PC-9 (cell line): Measurements from ENCODE around the gene PAQR7. TPM values are rescaled to one million over a fixed set of nuclear protein-coding genes. Genes with fewer than 3 reads are reported as not detected.

Experiments
- BruUV-seq: library from RNA; stranded (reverse); fragments of 400-500 nt; replicated peaks from 2 replicates; lab custom pipeline; 2021; lab: Mats Ljungman, UMichigan
- CTCF ChIA-PET: fragments of 300-600 bp; sonication (Branson Sonifier 250); formaldehyde crosslinking; loops from one replicate; lab custom pipeline; 2022; ENCODE audit warnings: antibody characterized with exemption; lab: Charles Lee
- POLR2A ChIA-PET: fragments of 300-600 bp; sonication (Branson Sonifier 250); formaldehyde crosslinking; loops from one replicate; lab custom pipeline; 2022; ENCODE audit warnings: antibody characterized with exemption; ENCODE audit not compliant: unreplicated experiment; lab: Charles Lee
- DNase-seq, 2 experiments: peaks; one replicate each; pipeline versions ENCODE4 v3.0.0 to v3.0.0-alpha.2; 2015 to 2022; ENCODE audit warnings: mixed read lengths in 1 of 2
- H2AFZ ChIP-seq: fragments of 200-600 bp; sonication (generic); 2 replicates; pipeline ENCODE4 v1.8.1; 2017; ENCODE audit warnings: antibody characterized with exemption
- H3F3A ChIP-seq: fragments of 200-600 bp; sonication (generic); 2 replicates; pipeline ENCODE4 v1.8.1; 2017; ENCODE audit warnings: antibody characterized with exemption, mild to moderate bottlenecking, low read depth; ENCODE audit not compliant: insufficient read depth
- H3K27ac ChIP-seq: fragments of 200-600 bp; sonication (generic); 2 replicates; pipeline ENCODE4 v1.6.1; 2016; ENCODE audit warnings: mixed run types
- H3K27me3 ChIP-seq: fragments of 200-600 bp; sonication (generic); 2 replicates; pipeline ENCODE4 v1.6.1; 2016; ENCODE audit warnings: low read depth, mixed run types; ENCODE audit not compliant: insufficient read depth
- H3K36me3 ChIP-seq: fragments of 200-600 bp; sonication (generic); 2 replicates; pipeline ENCODE4 v1.6.1; 2016; ENCODE audit warnings: low read depth, mixed run types
- H3K4me1 ChIP-seq: fragments of 200-600 bp; sonication (generic); replicated peaks from 2 replicates; pipeline ENCODE4 v1.6.1; 2016; ENCODE audit warnings: mixed run types; ENCODE audit not compliant: insufficient read depth
- H3K4me2 ChIP-seq: fragments of 200-600 bp; sonication (generic); 2 replicates; pipeline ENCODE4 v1.6.1; 2017; ENCODE audit warnings: mixed run types
- H3K4me3 ChIP-seq: fragments of 200-600 bp; sonication (generic); 2 replicates; pipeline ENCODE4 v1.6.1; 2016; ENCODE audit warnings: mixed run types
- H3K79me2 ChIP-seq: fragments of 200-600 bp; sonication (generic); 2 replicates; pipeline ENCODE4 v1.6.1; 2017; ENCODE audit warnings: low read depth, mixed run types
- H3K9me2 ChIP-seq: fragments of 200-600 bp; sonication (generic); 2 replicates; pipeline ENCODE4 v1.8.1; 2017; ENCODE audit warnings: mild to moderate bottlenecking; ENCODE audit not compliant: insufficient read depth
- H3K9me3 ChIP-seq: fragments of 200-600 bp; sonication (generic); 2 replicates; pipeline ENCODE4 v1.8.1; 2016; ENCODE audit warnings: low read depth; ENCODE audit not compliant: insufficient read depth
- H4K20me1 ChIP-seq: fragments of 200-600 bp; sonication (generic); 2 replicates; pipeline ENCODE4 v1.8.1; 2017; ENCODE audit not compliant: insufficient read depth
- EZH2 ChIP-seq: fragments of 200-600 bp; sonication (generic); IDR thresholded peaks from 2 replicates; pipeline ENCODE4 v1.8.0; 2017; ENCODE audit warnings: antibody characterized with exemption, low read depth
- intact Hi-C: fragments of 100-400 bp; cut with micrococcal nuclease; formaldehyde crosslinking; loops from one replicate; pipeline ENCODE4 v1.10.0; 2022; ENCODE audit not compliant: unreplicated experiment
- total RNA-seq: library from RNA; stranded (reverse); gene quantifications from 2 replicates; pipeline ENCODE4 v1.2.3, GENCODE V29; 2021
- TF ChIP-seq, protein P1 (sequence below): fragments of 200-600 bp; sonication (generic); conservative IDR thresholded peaks from 2 replicates; pipeline ENCODE4 v1.6.1; 2017; ENCODE audit warnings: mixed run types, antibody characterized with exemption, mild to moderate bottlenecking, moderate library complexity

Gene PAQR7
- total RNA-seq, 1 experiment from 2014 or later = 34.0 TPM

DNA sequence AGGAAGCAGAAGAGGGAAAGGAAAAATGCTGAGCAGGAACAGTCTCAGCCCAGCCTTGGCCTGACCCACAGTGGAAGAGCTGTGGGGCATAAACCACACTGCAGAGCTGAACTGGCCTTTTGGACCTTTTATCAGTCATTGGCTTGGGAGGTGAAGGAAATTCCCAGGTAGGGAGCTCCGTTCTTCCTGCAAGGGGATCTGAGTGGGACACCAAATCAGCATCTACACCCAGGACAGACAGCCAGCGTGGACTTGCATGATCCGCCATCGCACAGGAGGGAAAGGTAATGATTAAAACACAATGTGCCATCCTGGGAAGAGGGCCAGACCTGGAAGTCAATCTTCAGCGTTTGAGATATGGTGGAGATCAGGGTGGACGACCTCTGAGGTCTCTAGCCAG is 56.9 kb downstream of the PAQR7 start:
- peaks cover 27% of the 10 kb centered on the region for H3K79me2 ChIP-seq
- no peak overlapping the region for H3K27ac ChIP-seq
- intact Hi-C loops = loop anchor here (10.0 kb wide), 1 partner anchor 574 kb away; the partner anchor contains the start of gene RSRP1
- no peaks in the 10 kb centered on the region for H3K27me3 ChIP-seq
- POLR2A ChIA-PET = interaction anchor here (0.7 kb wide), 1 partner anchor 164 kb away, joined by 4 read pairs; no protein-coding TSS in a partner anchor
- H3F3A ChIP-seq = peaks cover 10% of the 10 kb centered on the region
- CTCF ChIA-PET = interaction anchor here (0.6 kb wide), 1 partner anchor 652 kb away, joined by 4 read pairs; no protein-coding TSS in a partner anchor
- no peaks in the 10 kb centered on the region for H3K9me3 ChIP-seq
- H4K20me1 ChIP-seq = no peaks in the 10 kb centered on the region
- H3K4me2 ChIP-seq = peak overlapping the region; percentile 98
- no peak overlapping the region for H2AFZ ChIP-seq
- BruUV-seq = no TSS peak
- peaks cover 16% of the 10 kb centered on the region for H3K4me1 ChIP-seq
- no peak for TF ChIP-seq EZH2
- TF ChIP-seq, protein P1, sequence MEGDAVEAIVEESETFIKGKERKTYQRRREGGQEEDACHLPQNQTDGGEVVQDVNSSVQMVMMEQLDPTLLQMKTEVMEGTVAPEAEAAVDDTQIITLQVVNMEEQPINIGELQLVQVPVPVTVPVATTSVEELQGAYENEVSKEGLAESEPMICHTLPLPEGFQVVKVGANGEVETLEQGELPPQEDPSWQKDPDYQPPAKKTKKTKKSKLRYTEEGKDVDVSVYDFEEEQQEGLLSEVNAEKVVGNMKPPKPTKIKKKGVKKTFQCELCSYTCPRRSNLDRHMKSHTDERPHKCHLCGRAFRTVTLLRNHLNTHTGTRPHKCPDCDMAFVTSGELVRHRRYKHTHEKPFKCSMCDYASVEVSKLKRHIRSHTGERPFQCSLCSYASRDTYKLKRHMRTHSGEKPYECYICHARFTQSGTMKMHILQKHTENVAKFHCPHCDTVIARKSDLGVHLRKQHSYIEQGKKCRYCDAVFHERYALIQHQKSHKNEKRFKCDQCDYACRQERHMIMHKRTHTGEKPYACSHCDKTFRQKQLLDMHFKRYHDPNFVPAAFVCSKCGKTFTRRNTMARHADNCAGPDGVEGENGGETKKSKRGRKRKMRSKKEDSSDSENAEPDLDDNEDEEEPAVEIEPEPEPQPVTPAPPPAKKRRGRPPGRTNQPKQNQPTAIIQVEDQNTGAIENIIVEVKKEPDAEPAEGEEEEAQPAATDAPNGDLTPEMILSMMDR = no peak
- no peaks in the 10 kb centered on the region for H3K9me2 ChIP-seq
- H3K36me3 ChIP-seq = no peaks in the 10 kb centered on the region
- peak overlapping the region; percentile 83; the same call in 1 of the 2 replicates for H3K4me3 ChIP-seq
- no peak for DNase-seq

DNA sequence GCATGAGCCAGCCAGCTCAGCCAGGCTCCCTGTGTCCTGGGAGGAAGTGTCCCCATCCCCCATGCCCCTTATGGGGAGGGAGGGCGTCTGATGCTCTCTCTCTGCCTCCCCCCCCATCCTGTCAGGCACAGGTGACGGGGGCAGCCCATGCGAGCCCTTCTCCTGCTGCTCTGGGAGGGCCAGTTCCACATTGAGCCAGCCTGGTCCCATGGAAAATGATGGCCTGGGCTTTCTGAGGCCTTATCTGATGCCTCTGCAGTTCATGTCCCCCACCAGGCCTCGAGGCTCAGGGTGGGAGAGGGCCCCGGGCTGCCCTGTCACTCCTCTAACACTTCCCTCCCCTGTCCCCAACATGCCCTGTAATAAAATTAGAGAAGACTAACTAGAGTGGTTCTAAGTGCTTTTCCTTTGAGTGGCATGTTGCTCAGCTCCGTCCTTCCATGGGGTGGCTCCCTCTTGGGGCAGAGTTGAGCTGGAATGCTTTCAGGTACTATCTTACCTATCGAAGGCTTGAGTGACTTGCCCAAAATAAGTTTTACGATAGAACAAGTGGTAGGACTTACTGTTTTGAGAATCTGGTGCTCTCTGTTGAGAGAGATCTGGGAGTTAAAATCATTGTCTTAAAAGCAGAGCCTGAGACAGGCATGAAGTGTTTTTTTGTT is 57.5 kb downstream of the PAQR7 start:
- Histone ChIP-seq H3K4me1 (peaks cover 16% of the 10 kb centered on the region), H3K79me2 (peaks cover 27% of the 10 kb centered on the region), H3F3A (peaks cover 10% of the 10 kb centered on the region), H3K27me3 (no peaks in the 10 kb centered on the region), H3K36me3 (no peaks in the 10 kb centered on the region), H3K27ac (no peak overlapping the region), H2AFZ (no peak overlapping the region), H3K9me2 (no peaks in the 10 kb centered on the region), H3K9me3 (no peaks in the 10 kb centered on the region), H3K4me2 (peak overlapping the region; percentile 98), H4K20me1 (no peaks in the 10 kb centered on the region), H3K4me3 (peak overlapping the region; percentile 83; the same call in 1 of the 2 replicates)
- peak in 1 of 2 experiments; percentile 25 for DNase-seq
- no TSS peak for BruUV-seq
- CTCF ChIA-PET = interaction anchor here (0.6 kb wide), 1 partner anchor 652 kb away, joined by 4 read pairs; no protein-coding TSS in a partner anchor
- no peak for TF ChIP-seq EZH2
- TF ChIP-seq, protein P1 = no peak
- intact Hi-C loops = loop anchor here (10.0 kb wide), 1 partner anchor 573 kb away; the partner anchor contains the start of gene RSRP1
- POLR2A ChIA-PET = interaction anchor here (0.7 kb wide), 1 partner anchor 165 kb away, joined by 4 read pairs; no protein-coding TSS in a partner anchor

DNA sequence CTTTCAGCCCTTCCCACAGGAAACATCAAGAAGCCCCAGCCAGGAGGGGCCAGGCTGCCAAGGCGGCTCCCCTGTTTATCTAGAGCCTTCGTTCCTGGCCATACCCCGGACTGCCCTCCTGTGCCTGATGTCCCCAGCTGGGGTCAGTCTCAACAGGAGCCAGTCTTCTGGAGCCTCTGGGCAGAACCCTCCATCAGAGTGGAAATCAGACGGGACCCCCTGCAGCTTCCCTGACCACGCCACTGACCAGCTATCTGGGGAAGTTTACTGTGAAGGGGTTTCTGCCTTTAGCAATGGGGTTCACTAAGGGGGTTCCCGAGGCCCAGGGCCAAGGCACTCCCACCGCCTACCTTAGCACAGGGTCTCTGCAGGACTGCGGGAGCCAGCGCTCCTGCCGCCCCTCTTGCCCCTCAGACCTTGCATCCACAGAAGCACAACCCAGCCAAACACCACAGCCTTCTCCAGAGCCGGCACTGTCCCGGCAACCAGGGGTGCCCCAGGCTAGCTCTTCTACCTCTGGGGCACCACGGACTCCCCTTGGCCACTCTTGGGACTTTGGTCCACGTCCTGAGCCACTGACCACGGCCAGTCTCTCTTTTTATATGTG is 59.3 kb downstream of the PAQR7 start:
- TF ChIP-seq EZH2 = no peak
- TF ChIP-seq, protein P1 = no peak
- H3F3A ChIP-seq = peaks cover 10% of the 10 kb centered on the region
- no peaks in the 10 kb centered on the region for H3K9me3 ChIP-seq
- no peak overlapping the region for H3K4me2 ChIP-seq
- POLR2A ChIA-PET = interaction anchor here (0.6 kb wide), 2 partner anchors 11 to 419 kb away, joined by 8 to 13 read pairs; no protein-coding TSS in a partner anchor
- BruUV-seq = no TSS peak
- no peaks in the 10 kb centered on the region for H3K27me3 ChIP-seq
- no peak overlapping the region for H2AFZ ChIP-seq
- H3K9me2 ChIP-seq = no peaks in the 10 kb centered on the region
- H4K20me1 ChIP-seq = no peaks in the 10 kb centered on the region
- no peak for DNase-seq
- CTCF ChIA-PET = interaction anchor here (0.6 kb wide), 1 partner anchor 518 kb away, joined by 3 read pairs; no protein-coding TSS in a partner anchor
- H3K4me3 ChIP-seq = no peak overlapping the region
- intact Hi-C loops = loop anchor here (10.0 kb wide), 1 partner anchor 571 kb away; the partner anchor contains the start of gene RSRP1
- peaks cover 13% of the 10 kb centered on the region for H3K4me1 ChIP-seq
- no peak overlapping the region for H3K27ac ChIP-seq
- peaks cover 18% of the 10 kb centered on the region for H3K79me2 ChIP-seq
- H3K36me3 ChIP-seq = no peaks in the 10 kb centered on the region
